A549 (cell line): ENCODE results near the gene C17orf113. TPM values are rescaled to one million over a fixed set of nuclear protein-coding genes. Genes with fewer than 3 reads are reported as not detected.

Experiments used
- ATAC-seq, 2 experiments: fragments of 200-7000 bp in 1 of 2; fragments of >200 bp in 1 of 2; cut with Nextera tagmentation in 1 of 2; cut with Tn5 transposase in 1 of 2; 3 replicates each; pipeline versions ENCODE4 v1.8.0 to v1.9.1; 2018 to 2020; ENCODE audit warnings: mild to moderate bottlenecking in 1 of 2, moderate library complexity in 1 of 2
- CTCF ChIA-PET: fragments of 300-600 bp; sonication (Branson Sonifier 250); formaldehyde crosslinking; extraction: SDS; loops from one replicate; lab custom pipeline; 2021; ENCODE audit warnings: antibody characterized with exemption, inconsistent platforms; lab: Yijun Ruan, JAX
- POLR2A ChIA-PET: fragments of 350-600 bp; formaldehyde crosslinking; extraction: SDS; loops from one replicate; lab custom pipeline; 2021; ENCODE audit warnings: antibody characterized with exemption, inconsistent platforms; lab: Yijun Ruan, JAX
- DNase-seq, 2 experiments: peaks; one replicate each; pipeline versions ENCODE4 v3.0.0 to v3.0.0-alpha.2; 2011 to 2016; ENCODE audit warnings: low read depth in 1 of 2, low spot score in 1 of 2
- FAIRE-seq: peaks from 2 replicates; lab custom pipeline; 2011; peaks lifted over from hg19 to GRCh38; lab: Jason Lieb, UNC
- H3K27ac ChIP-seq, 2 experiments: fragments of >200 bp; sonication (Bioruptor Twin); formaldehyde crosslinking; 3 replicates each; pipeline ENCODE4 v1.5.1; 2016 to 2017
- H3K4me1 ChIP-seq: fragments of >200 bp; sonication (Bioruptor Twin); formaldehyde crosslinking; 3 replicates; pipeline ENCODE4 v1.6.1; 2016
- H3K4me2 ChIP-seq: fragments of >200 bp; sonication (Bioruptor Twin); formaldehyde crosslinking; 3 replicates; pipeline ENCODE4 v1.6.1; 2016
- H3K4me3 ChIP-seq: fragments of >200 bp; sonication (Bioruptor Twin); formaldehyde crosslinking; 3 replicates; pipeline ENCODE4 v1.5.1; 2016
- H3K9me3 ChIP-seq: fragments of >200 bp; sonication (Bioruptor Twin); formaldehyde crosslinking; 3 replicates; pipeline ENCODE4 v1.6.1; 2016
- CBX8 ChIP-seq: fragments of 200-600 bp; sonication (generic); IDR thresholded peaks from 2 replicates; pipeline ENCODE4 v1.6.1; 2016
- CEBPB ChIP-seq, 2 experiments: fragments of >200 bp in 1 of 2; sonication (Bioruptor Twin) in 1 of 2; formaldehyde crosslinking in 1 of 2; IDR thresholded peaks; 2 replicates each; pipeline ENCODE4 v1.6.1; 2012 to 2016
- CHD2 ChIP-seq: fragments of 150-350 bp; IDR thresholded peaks from 2 replicates; pipeline ENCODE4 v1.6.1; 2014; ENCODE audit warnings: low read length; ENCODE audit not compliant: partially characterized antibody
- EHMT2 ChIP-seq: fragments of 200-600 bp; sonication (generic); IDR thresholded peaks from 2 replicates; pipeline ENCODE4 v1.6.1; 2016; ENCODE audit warnings: antibody characterized with exemption, low read depth, mild to moderate bottlenecking, moderate library complexity
- EP300 ChIP-seq, 2 experiments: fragments of >200 bp; sonication (Bioruptor Twin); formaldehyde crosslinking; IDR thresholded peaks; 2 replicates in 1 of 2; 3 replicates in 1 of 2; pipeline ENCODE4 v1.6.1; 2016 to 2017
- ESRRA ChIP-seq: fragments of 150-350 bp; IDR thresholded peaks from 2 replicates; pipeline ENCODE4 v1.6.1; 2014; ENCODE audit warnings: mild to moderate bottlenecking, low read length, borderline replicate concordance
- FOXS1 ChIP-seq: fragments of 250-450 bp; sonication (Bioruptor Pico); IDR thresholded peaks from 2 replicates; pipeline ENCODE4 v1.5.0; 2020; ENCODE audit warnings: mild to moderate bottlenecking, moderate library complexity
- HDAC2 ChIP-seq: fragments of 200-600 bp; sonication (generic); IDR thresholded peaks from 2 replicates; pipeline ENCODE4 v1.6.1; 2016
- HOXB5 ChIP-seq: fragments of 250-450 bp; sonication (Bioruptor Pico); IDR thresholded peaks from 2 replicates; pipeline ENCODE4 v1.5.0; 2020; ENCODE audit warnings: mild to moderate bottlenecking, moderate library complexity
- NFE2L2 ChIP-seq: fragments of 150-350 bp; conservative IDR thresholded peaks from 2 replicates; pipeline ENCODE4 v1.6.1; 2014; ENCODE audit warnings: low read length
- PHF8 ChIP-seq: fragments of 200-600 bp; sonication (generic); IDR thresholded peaks from 2 replicates; pipeline ENCODE4 v1.6.1; 2016; ENCODE audit warnings: low read depth, mild to moderate bottlenecking, antibody characterized with exemption, moderate library complexity, borderline replicate concordance
- RCOR1 ChIP-seq: fragments of 150-350 bp; IDR thresholded peaks from 2 replicates; pipeline ENCODE4 v1.6.1; 2014; ENCODE audit warnings: antibody characterized with exemption, low read length, low read depth
- SMC3 ChIP-seq: fragments of >200 bp; sonication (Bioruptor Twin); formaldehyde crosslinking; IDR thresholded peaks from 3 replicates; pipeline ENCODE4 v1.6.1; 2018; ENCODE audit warnings: inconsistent platforms
- TP53 ChIP-seq: fragments of 250-450 bp; sonication (Bioruptor Pico); IDR thresholded peaks from 2 replicates; pipeline ENCODE4 v1.5.0; 2021; ENCODE audit warnings: mild to moderate bottlenecking, moderate library complexity
- ZC3H11A ChIP-seq: fragments of 450-650 bp; IDR thresholded peaks from 2 replicates; pipeline ENCODE4 v1.6.1; 2014; ENCODE audit warnings: antibody characterized with exemption, mild to moderate bottlenecking
- WGBS: methylation state at CpG from one replicate; pipeline ENCODE4 v1.1.6; 2017; ENCODE audit errors: missing lambda C conversion rate; 5-methylcytosine and 5-hydroxymethylcytosine counted together
- polyA plus RNA-seq, 4 experiments: library from polyadenylated mRNA; depleted of rRNA in 3 of 4; stranded (reverse); fragments of >200 nt; fragmentation: RNase III in 1 of 4; extraction: RNeasy Plus Mini Kit Qiagen cat#74134 plus additional on column Dnase treatment in 1 of 4; gene quantifications; 2 replicates in 3 of 4; 3 replicates in 1 of 4; pipeline ENCODE4 v1.2.3, GENCODE V29; 2011 to 2017
- TF ChIP-seq, protein P1 (sequence below): fragments of 450-650 bp; IDR thresholded peaks from 2 replicates; pipeline ENCODE4 v1.6.1; 2014; ENCODE audit warnings: antibody characterized with exemption
- TF ChIP-seq, protein P2 (sequence below): fragments of 150-350 bp; IDR thresholded peaks from 2 replicates; pipeline ENCODE4 v1.6.1; 2014; ENCODE audit warnings: low read depth, mild to moderate bottlenecking, low read length
- TF ChIP-seq, protein P3 (sequence below): fragments of 200-600 bp; sonication (generic); IDR thresholded peaks from 2 replicates; pipeline ENCODE4 v1.6.1; 2016; ENCODE audit warnings: antibody characterized with exemption, mild to moderate bottlenecking, moderate library complexity

Gene C17orf113
- polyA plus RNA-seq, 2 of the 4 experiments (the other 2 are of a cell fraction) = 0.67 to 1.0 TPM

DNA sequence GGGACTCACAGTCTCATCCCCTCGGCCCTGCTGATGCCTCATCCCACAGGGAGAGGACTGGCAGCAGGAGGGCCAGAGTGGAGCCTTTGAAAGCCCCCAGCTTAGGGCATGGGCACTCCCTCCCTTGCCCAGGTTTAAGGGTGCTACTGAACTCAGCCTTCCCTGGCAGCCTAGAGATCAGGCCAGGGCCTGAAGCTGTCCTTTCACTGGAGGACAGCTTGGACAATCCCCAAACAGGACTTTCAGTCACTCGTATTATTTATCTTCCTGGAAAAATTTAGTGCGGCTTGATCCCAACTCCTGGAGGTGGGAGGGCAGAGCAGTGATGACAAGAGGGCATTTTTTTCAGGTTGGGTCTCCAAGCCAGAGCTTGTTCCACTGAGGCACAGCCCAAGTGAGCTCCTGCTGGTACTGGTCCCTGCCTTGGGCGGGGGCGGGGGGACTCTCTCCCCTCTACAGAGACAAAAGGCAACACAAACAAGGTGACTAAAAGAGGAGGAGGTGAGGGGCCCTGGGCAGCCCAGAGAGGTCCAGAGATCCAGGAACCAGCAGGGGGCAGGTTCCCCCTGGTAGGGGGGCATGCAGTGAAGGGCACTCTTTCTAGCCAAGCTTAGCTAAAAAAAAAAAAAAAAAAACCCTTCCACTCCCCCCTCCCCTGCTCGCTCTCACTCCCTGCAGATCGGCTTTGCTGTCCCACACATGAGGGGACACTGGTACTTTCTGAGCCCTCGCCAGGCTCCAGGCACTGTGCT lies 46.1 kb upstream of the C17orf113 start:
- ChIA-PET POLR2A (interaction anchor here (0.6 kb wide), 2 partner anchors 10 to 230 kb away, joined by 3 to 5 read pairs; no protein-coding TSS in a partner anchor), CTCF (interaction anchor here (0.8 to 39.5 kb wide), 7 partner anchors 9 to 134 kb away, joined by 3 to 658 read pairs (median 4); partner anchors contain the start of genes DHX58, DNAJC7, KAT2A and NKIRAS2)
- Histone ChIP-seq H3K4me1 (0 out of 3 replicates have a peak, but pooled peaks cover 3% of the 10 kb centered on the region), H3K9me3 (no peaks in the 10 kb centered on the region), H3K4me3 (no peak overlapping the region), H3K4me2 (no peak overlapping the region), H3K27ac (no peak overlapping the region)
- TF ChIP-seq FOXS1 = no peak
- TF ChIP-seq HDAC2 = no peak
- TF ChIP-seq RCOR1 = no peak
- TF ChIP-seq CHD2 = no peak
- TF ChIP-seq HOXB5 (CRISPR knock-in tag) = no peak
- TF ChIP-seq, protein P1, sequence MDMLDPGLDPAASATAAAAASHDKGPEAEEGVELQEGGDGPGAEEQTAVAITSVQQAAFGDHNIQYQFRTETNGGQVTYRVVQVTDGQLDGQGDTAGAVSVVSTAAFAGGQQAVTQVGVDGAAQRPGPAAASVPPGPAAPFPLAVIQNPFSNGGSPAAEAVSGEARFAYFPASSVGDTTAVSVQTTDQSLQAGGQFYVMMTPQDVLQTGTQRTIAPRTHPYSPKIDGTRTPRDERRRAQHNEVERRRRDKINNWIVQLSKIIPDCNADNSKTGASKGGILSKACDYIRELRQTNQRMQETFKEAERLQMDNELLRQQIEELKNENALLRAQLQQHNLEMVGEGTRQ = no peak
- DNase-seq = no peak
- FAIRE-seq = no peak
- WGBS = 67% methylated on average over 6 of the region's 8 CpGs
- no peak; a peak in 1 of 6 replicates for ATAC-seq

DNA sequence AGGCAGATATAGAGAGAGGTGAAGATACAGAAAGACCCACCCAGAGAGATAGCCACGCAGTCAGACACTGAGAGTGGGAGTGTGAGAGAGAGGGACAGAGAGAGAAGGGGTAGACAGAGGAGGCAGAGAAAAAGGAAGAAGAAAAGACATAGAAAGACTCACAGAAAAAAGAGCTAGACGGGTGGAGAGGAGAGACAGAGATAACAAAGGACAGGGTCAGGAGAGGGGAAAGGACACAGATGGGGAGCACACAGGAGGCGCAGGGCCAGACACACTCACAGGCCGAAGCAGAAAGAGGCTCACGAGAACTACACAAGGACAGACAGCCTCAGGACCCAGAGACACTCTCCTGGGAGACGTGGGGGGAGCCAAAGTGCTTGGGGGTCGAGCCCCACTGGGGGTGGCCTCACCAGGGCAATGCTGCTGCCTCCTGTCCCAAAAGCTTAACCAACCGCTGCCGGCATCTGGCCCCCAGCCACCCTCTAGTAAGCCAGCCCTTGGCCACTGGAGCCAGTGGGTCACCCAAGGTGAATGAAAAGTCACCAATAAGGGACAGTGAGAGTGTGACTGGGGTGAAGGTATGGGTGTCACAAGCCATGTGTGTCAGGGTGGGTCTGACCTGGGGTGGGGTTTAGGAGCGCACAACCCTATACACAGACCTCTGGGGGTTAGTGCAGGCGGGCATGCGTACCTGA lies 44.1 kb upstream of the C17orf113 start:
- ChIA-PET CTCF (interaction anchor here (0.6 to 39.5 kb wide), 7 partner anchors 10 to 131 kb away, joined by 3 to 658 read pairs (median 4); partner anchors contain the start of genes DHX58, DNAJC7, KAT2A and NKIRAS2), POLR2A (no interaction called here)
- no peak overlapping the region for H3K27ac ChIP-seq
- DNase-seq = no peak
- TF ChIP-seq, protein P2, sequence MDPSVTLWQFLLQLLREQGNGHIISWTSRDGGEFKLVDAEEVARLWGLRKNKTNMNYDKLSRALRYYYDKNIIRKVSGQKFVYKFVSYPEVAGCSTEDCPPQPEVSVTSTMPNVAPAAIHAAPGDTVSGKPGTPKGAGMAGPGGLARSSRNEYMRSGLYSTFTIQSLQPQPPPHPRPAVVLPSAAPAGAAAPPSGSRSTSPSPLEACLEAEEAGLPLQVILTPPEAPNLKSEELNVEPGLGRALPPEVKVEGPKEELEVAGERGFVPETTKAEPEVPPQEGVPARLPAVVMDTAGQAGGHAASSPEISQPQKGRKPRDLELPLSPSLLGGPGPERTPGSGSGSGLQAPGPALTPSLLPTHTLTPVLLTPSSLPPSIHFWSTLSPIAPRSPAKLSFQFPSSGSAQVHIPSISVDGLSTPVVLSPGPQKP = no peak
- TF ChIP-seq CBX8 (no peak), TP53 (CRISPR knock-in tag) (no peak), PHF8 (no peak), CEBPB (IDR thresholded peaks at IDR 0.05) (no peak), ESRRA (no peak), ZC3H11A (no peak), SMC3 (no peak), NFE2L2 (no peak), EP300 (IDR thresholded peaks at IDR 0.05) (no peak), EHMT2 (no peak)
- TF ChIP-seq, protein P3, sequence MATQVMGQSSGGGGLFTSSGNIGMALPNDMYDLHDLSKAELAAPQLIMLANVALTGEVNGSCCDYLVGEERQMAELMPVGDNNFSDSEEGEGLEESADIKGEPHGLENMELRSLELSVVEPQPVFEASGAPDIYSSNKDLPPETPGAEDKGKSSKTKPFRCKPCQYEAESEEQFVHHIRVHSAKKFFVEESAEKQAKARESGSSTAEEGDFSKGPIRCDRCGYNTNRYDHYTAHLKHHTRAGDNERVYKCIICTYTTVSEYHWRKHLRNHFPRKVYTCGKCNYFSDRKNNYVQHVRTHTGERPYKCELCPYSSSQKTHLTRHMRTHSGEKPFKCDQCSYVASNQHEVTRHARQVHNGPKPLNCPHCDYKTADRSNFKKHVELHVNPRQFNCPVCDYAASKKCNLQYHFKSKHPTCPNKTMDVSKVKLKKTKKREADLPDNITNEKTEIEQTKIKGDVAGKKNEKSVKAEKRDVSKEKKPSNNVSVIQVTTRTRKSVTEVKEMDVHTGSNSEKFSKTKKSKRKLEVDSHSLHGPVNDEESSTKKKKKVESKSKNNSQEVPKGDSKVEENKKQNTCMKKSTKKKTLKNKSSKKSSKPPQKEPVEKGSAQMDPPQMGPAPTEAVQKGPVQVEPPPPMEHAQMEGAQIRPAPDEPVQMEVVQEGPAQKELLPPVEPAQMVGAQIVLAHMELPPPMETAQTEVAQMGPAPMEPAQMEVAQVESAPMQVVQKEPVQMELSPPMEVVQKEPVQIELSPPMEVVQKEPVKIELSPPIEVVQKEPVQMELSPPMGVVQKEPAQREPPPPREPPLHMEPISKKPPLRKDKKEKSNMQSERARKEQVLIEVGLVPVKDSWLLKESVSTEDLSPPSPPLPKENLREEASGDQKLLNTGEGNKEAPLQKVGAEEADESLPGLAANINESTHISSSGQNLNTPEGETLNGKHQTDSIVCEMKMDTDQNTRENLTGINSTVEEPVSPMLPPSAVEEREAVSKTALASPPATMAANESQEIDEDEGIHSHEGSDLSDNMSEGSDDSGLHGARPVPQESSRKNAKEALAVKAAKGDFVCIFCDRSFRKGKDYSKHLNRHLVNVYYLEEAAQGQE = no peak
- TF ChIP-seq, protein P1 = no peak
- TF ChIP-seq, all 56 proteins: peak for 0
- no peak for ATAC-seq
- Histone ChIP-seq H3K4me1 (0 out of 3 replicates have a peak, but pooled peaks cover 3% of the 10 kb centered on the region), H3K4me3 (no peak overlapping the region), H3K9me3 (no peaks in the 10 kb centered on the region), H3K4me2 (no peak overlapping the region)
- 76% methylated on average over 12 of the region's 12 CpGs for WGBS
- FAIRE-seq = no peak
